Stimulated activated CD4-positive, alpha-beta T cell treated with anti-CD3 and anti-CD28 coated beads, Interleukin-4, amount 100 ng/mL, for 24 hours (primary cell): ENCODE measurements around the gene RESP18.
"Not testable (repeated sequence)": the region's sequence is repeated elsewhere in the genome, so short reads cannot be mapped to it uniquely, and the experiment has no call there.

Experiments used
- DNase-seq: peaks from one replicate; pipeline ENCODE4 v3.0.0-alpha.2; 2020

RESP18 gene

GRCh38 chr2:219291394-219291793 is 41.1 kb downstream of the RESP18 start:
- DNase-seq = no peak

- no peak for DNase-seq
Measured at GRCh38 chr2:219290381-219291171, 42.0 kb downstream of the RESP18 start.

GRCh38 chr2:219289537-219290361 is 42.8 kb downstream of the RESP18 start:
- DNase-seq = no peak

GRCh38 chr2:219289195-219289536 is 43.4 kb downstream of the RESP18 start:
- DNase-seq = no peak

- DNase-seq = no peak
Measured at GRCh38 chr2:219287580-219288265, 44.8 kb downstream of the RESP18 start.

- DNase-seq = not testable (repeated sequence)
Measured at GRCh38 chr2:219287116-219287440, 45.5 kb downstream of the RESP18 start.

GRCh38 chr2:219286436-219287115 is 46.0 kb downstream of the RESP18 start:
- DNase-seq = no peak

GRCh38 chr2:219285894-219286425 is 46.6 kb downstream of the RESP18 start:
- no peak for DNase-seq

GRCh38 chr2:219285373-219285735 is 47.2 kb downstream of the RESP18 start:
- DNase-seq = no peak

GRCh38 chr2:219284501-219285372 is 47.8 kb downstream of the RESP18 start:
- DNase-seq = no peak

- no peak for DNase-seq
Measured at GRCh38 chr2:219282943-219283581, 49.5 kb downstream of the RESP18 start.

- no peak for DNase-seq
Measured at GRCh38 chr2:219282375-219282774, 50.2 kb downstream of the RESP18 start.

GRCh38 chr2:219281588-219281987 is 51.0 kb downstream of the RESP18 start:
- DNase-seq = no peak

- no peak for DNase-seq
Measured at GRCh38 chr2:219280651-219281050, 51.9 kb downstream of the RESP18 start.

GRCh38 chr2:219279916-219280516 is 52.5 kb downstream of the RESP18 start:
- DNase-seq = no peak

GRCh38 chr2:219279151-219279915 is 53.2 kb downstream of the RESP18 start, which contains the start of gene DNAJB2:
Gene DNAJB2 (plus strand): TSS chr2:219279366. CDS start chr2:219279834, 468 bp downstream.
- DNase-seq = peak; percentile 100

GRCh38 chr2:219278655-219279150 is 53.8 kb downstream of the RESP18 start:
- no peak for DNase-seq

- DNase-seq = peak; percentile 82
Measured at GRCh38 chr2:219277703-219278654, 54.6 kb downstream of the RESP18 start.
